Activated effector memory CD4-positive, alpha-beta T cell treated with anti-CD3 and anti-CD28 coated beads, Interleukin-2, amount 50 U/mL, for 16 hours (primary cell): ENCODE data around the gene PNISR.
A peak's percentile ranks its signal among the peaks of the same experiment; 100 is the strongest.
"Not testable (repeated sequence)": the region's sequence is repeated elsewhere in the genome, so short reads cannot be mapped to it uniquely, and the experiment has no call there.

Experiments
- DNase-seq: peaks from one replicate; pipeline ENCODE4 v3.0.0-alpha.2; 2020

Gene PNISR, protein sequence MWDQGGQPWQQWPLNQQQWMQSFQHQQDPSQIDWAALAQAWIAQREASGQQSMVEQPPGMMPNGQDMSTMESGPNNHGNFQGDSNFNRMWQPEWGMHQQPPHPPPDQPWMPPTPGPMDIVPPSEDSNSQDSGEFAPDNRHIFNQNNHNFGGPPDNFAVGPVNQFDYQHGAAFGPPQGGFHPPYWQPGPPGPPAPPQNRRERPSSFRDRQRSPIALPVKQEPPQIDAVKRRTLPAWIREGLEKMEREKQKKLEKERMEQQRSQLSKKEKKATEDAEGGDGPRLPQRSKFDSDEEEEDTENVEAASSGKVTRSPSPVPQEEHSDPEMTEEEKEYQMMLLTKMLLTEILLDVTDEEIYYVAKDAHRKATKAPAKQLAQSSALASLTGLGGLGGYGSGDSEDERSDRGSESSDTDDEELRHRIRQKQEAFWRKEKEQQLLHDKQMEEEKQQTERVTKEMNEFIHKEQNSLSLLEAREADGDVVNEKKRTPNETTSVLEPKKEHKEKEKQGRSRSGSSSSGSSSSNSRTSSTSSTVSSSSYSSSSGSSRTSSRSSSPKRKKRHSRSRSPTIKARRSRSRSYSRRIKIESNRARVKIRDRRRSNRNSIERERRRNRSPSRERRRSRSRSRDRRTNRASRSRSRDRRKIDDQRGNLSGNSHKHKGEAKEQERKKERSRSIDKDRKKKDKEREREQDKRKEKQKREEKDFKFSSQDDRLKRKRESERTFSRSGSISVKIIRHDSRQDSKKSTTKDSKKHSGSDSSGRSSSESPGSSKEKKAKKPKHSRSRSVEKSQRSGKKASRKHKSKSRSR

GRCh38 chr6:99424761-99425646 is at the start of gene PNISR:
Gene PNISR (minus strand): TSS chr6:99425308. CDS start chr6:99414659, 10,649 bp downstream.
- peak; percentile 94 for DNase-seq

GRCh38 chr6:99473730-99474129 is 48.6 kb upstream of the PNISR start:
- DNase-seq = no peak

GRCh38 chr6:99471638-99472037 is 46.5 kb upstream of the PNISR start:
- no peak for DNase-seq

DNA sequence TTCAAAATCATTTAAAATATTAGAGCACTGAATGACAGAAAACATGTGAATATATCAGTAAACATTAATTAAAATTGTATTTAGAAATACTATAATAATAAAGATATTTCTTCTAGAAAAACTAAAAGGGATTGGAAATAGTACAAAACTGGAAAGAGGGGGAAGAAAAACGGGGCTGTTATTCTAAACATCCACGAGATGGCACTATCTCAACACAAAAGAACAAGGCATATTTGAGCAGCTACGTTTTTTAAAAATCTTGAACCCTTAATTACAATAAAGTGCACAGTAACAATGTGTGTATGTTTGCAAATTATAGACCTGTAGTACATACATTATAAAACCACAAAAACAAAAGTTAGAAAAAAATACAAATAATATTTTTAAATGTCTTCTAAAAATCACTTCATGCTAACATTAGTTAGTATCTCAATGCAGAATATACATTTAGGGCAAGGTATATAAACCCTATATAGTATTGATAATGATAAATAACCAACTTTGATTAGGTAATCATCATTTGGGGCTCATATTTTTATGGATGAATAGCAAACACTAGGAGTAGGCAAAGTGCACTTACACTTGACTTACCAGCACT is 42.5 kb upstream of the PNISR start:
- DNase-seq = no peak

DNA sequence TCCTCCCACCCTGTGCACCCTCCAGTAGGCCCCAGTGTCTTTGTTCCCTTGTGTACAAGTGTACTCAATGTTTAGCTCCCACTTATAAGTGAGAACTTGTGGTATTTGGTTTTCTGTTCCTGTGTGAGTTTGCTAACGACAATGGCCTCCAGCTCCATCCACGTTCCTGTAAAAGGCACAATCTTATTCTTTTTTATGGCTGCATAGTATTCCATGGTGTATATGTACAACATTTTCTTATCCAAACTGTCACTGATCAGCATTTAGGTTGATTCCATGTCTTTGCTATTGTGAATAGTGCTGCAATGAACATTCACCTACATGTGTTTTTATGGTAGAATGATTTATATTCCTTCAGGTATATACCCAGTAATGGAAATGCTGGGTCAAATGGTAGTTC is 34.0 kb upstream of the PNISR start:
- not testable (repeated sequence) for DNase-seq

GRCh38 chr6:99458319-99458718 is 33.2 kb upstream of the PNISR start:
- no peak for DNase-seq

- DNase-seq = no peak
Measured at GRCh38 chr6:99446076-99446475, 21.0 kb upstream of the PNISR start.

DNA sequence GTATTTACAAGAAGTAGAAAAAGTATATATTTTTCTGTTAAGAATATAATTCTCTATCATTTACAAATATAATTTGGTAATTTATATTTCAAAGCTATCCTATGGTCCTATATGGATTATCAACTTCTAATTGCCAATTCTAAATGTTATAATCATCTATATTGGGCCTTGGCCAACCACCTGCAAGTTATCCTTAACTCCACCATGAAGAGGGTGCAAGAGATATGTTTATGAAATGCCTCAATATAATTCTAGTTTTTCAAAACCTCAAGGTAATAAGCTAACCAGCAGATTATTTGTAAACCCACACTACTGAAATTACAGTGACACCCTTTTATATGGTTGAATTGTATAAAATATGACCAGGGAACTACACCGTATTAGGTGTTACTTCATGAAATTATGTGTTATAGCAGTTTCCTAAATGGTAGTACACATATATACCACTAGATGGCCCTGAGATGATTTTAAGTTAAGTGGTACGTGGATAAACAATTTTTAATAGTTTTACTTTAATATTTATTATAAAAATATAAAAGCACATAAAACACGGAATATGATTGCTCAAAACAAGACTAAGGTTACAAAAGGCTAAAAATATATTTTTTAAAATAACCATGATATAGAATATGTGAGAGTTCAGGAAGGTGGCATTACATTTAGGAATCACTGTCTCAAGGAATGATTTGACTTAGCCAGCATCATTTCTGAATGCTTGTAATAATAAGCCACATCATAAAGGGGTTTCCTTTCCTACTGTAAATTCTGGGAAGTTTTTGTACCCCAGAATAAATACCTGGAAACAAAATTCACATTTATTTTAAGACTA is 9.8 kb upstream of the PNISR start:
- no peak for DNase-seq

DNA sequence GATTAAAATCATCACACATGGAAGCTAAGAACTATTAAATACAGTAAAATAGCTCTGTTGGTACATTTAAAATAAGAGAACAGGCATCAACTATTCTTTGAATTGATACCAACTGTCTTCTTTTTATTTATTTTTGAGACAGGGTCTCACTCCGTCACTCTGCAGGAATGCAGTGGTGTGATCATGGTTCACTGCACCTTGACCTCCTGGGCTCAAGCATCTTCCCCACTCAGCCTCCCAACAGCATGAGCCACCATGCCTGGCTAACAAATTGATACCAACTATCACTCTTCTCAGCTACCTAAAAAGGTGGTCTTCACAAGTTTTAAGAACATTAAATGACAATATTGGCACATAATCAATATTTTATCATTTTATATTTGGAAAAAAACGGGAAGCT is 7.8 kb upstream of the PNISR start:
- DNase-seq = no peak

DNA sequence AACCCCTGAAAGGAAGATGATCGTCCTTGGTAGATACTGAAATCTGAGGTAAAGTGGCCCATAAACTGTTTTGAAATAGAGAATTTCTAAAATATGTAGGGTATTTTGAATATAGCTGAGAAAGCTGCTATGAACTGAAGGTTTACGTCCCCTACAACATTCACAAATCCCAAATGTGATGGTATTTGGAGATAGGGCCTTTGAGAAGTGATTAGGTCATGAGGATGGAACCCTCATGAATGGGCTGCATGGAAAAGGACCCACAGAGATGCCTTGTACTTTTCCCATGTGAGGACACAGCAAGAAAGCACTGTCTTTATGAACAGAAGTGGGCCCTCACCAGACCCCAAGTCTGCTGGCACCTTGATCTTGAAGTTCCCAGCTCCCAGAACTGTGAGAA is 6.8 kb upstream of the PNISR start:
- no peak for DNase-seq

- DNase-seq = no peak
Measured at GRCh38 chr6:99427988-99428387, 2.9 kb upstream of the PNISR start.

DNA sequence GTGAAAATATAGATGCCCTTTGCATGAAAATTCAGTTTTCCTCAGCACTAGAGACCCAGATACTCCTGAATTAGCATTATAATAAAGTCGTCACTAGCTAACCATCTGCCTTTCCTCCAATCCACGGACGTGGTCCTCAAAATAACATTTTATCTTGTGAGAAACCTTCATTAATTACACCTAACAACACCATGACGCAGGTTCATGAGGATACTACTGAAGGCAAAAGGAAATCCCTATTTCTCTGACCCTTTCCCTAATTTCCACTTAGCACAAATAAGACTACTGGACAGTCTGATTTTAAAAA is 1.3 kb upstream of the PNISR start:
- no peak for DNase-seq

DNA sequence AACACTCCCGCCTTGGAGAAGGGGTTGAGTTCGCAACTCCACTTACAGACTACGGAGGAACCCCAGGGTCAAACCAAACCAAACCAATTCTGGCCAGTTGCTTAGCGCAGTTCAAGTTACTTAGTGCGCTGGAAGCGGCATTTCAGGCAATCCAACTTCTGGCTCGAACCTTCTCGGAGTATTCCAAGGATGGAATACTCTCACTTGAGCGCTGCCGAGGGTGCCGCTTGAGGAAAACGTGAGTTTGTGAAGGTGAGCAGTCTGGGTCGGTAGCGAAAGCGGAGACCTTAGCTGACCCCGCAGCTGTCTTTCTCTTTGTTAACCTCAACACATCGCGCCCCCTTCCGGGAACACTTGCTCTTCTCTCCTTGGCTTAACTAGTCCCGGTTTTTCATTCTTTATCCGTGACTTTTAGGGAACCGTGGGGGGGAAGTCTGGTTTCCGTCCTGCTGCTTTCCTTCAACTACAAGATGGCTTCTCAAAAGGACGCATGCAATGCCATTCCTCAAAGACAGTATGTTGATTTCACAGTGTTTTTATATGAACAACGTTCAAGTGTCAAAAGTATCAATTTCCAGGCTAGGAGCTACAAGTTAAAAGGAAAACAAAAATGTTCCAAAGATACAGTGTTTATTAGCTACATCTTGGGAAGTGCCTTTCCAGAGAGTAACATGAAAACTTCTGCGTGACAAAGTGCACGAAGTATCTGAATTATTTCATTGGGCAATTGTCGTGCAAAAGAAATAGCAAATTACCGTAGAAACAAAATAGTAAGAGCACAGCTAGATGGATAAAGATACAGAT is 741 bp upstream of the PNISR start:
- DNase-seq = peak; percentile 86

DNA sequence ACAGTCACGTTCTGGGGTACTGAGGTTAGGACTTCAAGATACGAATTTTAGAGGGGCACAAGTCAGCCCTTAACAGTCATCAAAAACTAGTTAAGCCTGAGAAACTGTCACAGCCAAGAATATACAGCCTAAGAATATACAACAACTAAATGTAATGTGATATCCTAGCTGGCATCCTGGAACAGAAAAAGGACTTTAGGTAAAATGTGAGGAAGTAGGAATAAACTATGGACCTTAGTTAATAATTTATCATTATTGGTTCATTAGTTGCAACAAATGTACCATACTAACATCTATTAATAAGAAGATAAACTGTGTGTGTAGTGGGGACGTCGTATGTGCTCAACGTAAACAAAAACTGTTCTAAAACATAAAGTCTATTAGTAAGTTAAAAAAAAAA is 1.1 kb downstream of the PNISR start:
- DNase-seq = no peak

DNA sequence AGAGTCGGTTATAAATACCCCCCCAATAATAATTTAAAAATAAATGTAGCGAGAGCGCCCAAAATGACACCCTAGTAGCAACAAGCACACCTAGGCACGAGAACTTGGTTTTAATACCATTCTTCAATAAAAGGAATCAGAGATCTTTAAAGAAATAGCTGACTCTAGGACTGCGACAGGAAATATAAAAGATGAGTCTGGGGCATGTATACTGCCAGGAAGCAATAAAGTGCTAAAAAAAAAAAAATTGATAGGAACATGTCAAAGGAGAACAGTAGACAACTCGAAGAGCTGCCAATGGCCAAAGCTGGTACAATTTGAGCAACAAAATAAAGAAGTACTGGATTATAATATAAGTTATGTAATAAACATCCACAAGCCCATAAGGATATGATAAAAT is 2.2 kb downstream of the PNISR start:
- no peak for DNase-seq

DNA sequence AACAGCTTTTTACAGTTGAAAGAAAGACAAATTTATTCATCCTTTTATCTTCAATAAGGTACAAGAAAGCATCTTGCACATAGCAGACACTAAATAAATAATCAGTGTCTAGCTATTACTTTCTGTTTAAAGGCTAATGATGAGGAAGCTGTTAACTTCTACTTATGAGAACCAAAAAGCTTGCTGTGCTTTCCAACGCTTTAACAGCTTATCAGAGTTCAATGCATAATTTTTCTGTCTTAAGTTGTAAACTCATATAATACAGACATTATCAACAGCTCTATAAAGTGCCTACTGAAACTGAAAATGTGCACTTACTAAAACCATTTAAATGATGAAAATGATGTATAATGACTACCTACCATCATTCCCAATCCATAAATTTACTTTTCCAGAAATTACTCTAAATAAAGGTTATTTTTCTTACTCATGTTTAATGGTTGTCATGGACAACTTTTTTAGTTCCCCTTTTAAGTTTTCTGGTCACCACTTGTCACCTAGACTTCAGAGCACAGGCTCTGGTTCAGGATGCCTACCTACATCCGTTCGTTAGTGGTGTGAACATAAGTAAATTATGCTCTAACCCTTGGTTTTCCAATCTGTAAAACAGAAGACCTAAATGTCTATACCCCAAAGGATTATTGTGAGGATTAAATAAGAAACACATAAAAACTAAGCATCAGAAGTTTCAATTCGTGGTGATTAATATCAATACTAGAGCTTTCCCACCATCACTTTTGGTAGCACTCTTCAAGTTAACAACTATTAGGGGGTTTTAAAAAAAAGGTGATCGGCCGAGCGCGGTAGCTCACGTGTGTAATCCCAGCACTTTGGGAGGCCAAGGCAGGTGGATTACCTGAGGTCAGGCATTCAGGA is 8.0 kb downstream of the PNISR start:
- DNase-seq = no peak

DNA sequence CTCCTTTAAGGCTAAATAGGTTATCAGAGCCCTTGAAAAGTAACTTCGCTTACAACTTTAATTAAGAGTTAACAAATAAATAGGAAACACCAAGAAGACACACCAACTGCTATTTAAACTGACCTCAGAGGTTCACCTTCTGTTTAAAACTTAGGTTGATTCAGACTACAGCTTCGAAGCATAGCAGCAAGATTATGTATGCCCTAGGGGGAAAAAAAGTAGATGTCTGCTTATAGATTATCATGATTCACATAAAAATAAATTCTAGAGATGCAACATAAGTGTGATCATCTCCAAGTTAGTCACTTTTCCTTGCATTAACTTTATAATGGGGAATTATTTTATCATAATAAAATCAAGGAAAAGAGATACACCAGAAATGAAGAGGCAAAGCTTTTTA is 8.9 kb downstream of the PNISR start:
- DNase-seq = no peak

- DNase-seq = no peak
Measured at GRCh38 chr6:99415446-99415845, 9.7 kb downstream of the PNISR start.

GRCh38 chr6:99412065-99412464 is 13.0 kb downstream of the PNISR start:
- no peak for DNase-seq

GRCh38 chr6:99409672-99410071 is 15.4 kb downstream of the PNISR start:
- DNase-seq = no peak
